HG03095 (cell line): ENCODE results near the gene GPR18.

Experiments used
- ATAC-seq: cut with Tn5 transposase; IDR thresholded peaks from one replicate; pipeline ENCODE4 v1.9.1; 2021; ENCODE audit warnings: moderate library complexity; ENCODE audit not compliant: unreplicated experiment

GPR18 gene

GRCh38 chr13:99258210-99258860 is at the start of gene GPR18:
GPR18 (minus strand) TSS chr13:99258379; CDS start chr13:99255872, 2,507 bp downstream.
- ATAC-seq: peak; percentile 86

GRCh38 chr13:99307648-99308339 is 49.6 kb upstream of the GPR18 start:
- peak; percentile 45 for ATAC-seq

- ATAC-seq: peak; percentile 54
Measured at GRCh38 chr13:99307247-99307646, 49.1 kb upstream of the GPR18 start, which contains the start of gene GPR183. GPR183 (minus strand) TSS chr13:99307399; CDS start chr13:99296145, 11,254 bp downstream.

- no peak for ATAC-seq
Measured at GRCh38 chr13:99305566-99305965, 47.4 kb upstream of the GPR18 start.

GRCh38 chr13:99305158-99305557 is 47.0 kb upstream of the GPR18 start:
- no peak for ATAC-seq

- no peak for ATAC-seq
Measured at GRCh38 chr13:99304541-99304940, 46.4 kb upstream of the GPR18 start.

- no peak for ATAC-seq
Measured at GRCh38 chr13:99303863-99304521, 45.8 kb upstream of the GPR18 start.

GRCh38 chr13:99302637-99303505 is 44.7 kb upstream of the GPR18 start:
- no peak for ATAC-seq

GRCh38 chr13:99301913-99302636 is 43.9 kb upstream of the GPR18 start:
- ATAC-seq: no peak

GRCh38 chr13:99301056-99301838 is 43.1 kb upstream of the GPR18 start:
- no peak for ATAC-seq

GRCh38 chr13:99299920-99300341 is 41.8 kb upstream of the GPR18 start:
- no peak for ATAC-seq

- ATAC-seq: no peak
Measured at GRCh38 chr13:99299256-99299919, 41.2 kb upstream of the GPR18 start.

- ATAC-seq: no peak
Measured at GRCh38 chr13:99298056-99298455, 39.9 kb upstream of the GPR18 start.

GRCh38 chr13:99297331-99297730 is 39.2 kb upstream of the GPR18 start:
- ATAC-seq: no peak

- ATAC-seq: peak; percentile 65
Measured at GRCh38 chr13:99296398-99296797, 38.2 kb upstream of the GPR18 start.

- ATAC-seq: no peak
Measured at GRCh38 chr13:99295488-99296252, 37.5 kb upstream of the GPR18 start.

GRCh38 chr13:99294958-99295357 is 36.8 kb upstream of the GPR18 start:
- no peak for ATAC-seq

- no peak for ATAC-seq
Measured at GRCh38 chr13:99294198-99294597, 36.0 kb upstream of the GPR18 start.
